SK-N-SH (cell line): Measurements from ENCODE around the gene SPC25.

ENCODE experiments used
- RAD21 ChIP-seq: IDR thresholded peaks from 2 replicates; pipeline ENCODE4 v1.6.1; 2012; ENCODE audit warnings: mild to moderate bottlenecking, low read length
- SIN3A ChIP-seq: IDR thresholded peaks from 2 replicates; pipeline ENCODE4 v1.6.1; 2012; ENCODE audit warnings: low read depth, mild to moderate bottlenecking, low read length, moderate library complexity, borderline replicate concordance
- ZBTB33 ChIP-seq: IDR thresholded peaks from 2 replicates; pipeline ENCODE4 v1.4.0; 2012; ENCODE audit warnings: low read depth, borderline replicate concordance
- TF ChIP-seq, protein P1 (sequence below): fragments of 200-600 bp; sonication (generic); IDR thresholded peaks from 2 replicates; pipeline ENCODE4 v1.6.1; 2017; ENCODE audit warnings: antibody characterized with exemption, mild to moderate bottlenecking, moderate library complexity

DNA sequence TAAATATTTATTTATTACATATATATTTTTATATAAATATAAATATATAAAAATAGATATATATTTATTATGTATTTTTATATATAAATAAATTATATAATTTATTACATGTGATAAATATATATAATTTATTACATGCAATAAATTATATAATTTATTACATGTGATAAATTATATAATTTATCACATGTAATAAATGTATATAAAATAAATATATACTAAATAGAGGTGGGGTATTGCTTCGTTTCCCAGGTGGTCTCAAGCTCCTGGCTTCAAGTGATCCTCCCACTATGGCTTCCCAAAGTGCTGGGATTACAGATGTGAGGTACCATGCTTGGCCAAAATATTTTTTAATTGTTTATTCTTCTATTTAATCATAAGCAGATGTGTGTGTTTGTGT, 7.2 kb upstream of the SPC25 start:
- TF ChIP-seq, protein P1, sequence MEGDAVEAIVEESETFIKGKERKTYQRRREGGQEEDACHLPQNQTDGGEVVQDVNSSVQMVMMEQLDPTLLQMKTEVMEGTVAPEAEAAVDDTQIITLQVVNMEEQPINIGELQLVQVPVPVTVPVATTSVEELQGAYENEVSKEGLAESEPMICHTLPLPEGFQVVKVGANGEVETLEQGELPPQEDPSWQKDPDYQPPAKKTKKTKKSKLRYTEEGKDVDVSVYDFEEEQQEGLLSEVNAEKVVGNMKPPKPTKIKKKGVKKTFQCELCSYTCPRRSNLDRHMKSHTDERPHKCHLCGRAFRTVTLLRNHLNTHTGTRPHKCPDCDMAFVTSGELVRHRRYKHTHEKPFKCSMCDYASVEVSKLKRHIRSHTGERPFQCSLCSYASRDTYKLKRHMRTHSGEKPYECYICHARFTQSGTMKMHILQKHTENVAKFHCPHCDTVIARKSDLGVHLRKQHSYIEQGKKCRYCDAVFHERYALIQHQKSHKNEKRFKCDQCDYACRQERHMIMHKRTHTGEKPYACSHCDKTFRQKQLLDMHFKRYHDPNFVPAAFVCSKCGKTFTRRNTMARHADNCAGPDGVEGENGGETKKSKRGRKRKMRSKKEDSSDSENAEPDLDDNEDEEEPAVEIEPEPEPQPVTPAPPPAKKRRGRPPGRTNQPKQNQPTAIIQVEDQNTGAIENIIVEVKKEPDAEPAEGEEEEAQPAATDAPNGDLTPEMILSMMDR, result no peak
- TF ChIP-seq SIN3A (no peak), ZBTB33 (no peak), RAD21 (no peak)
